Lung (tissue), 12 donors: Measurements from ENCODE around the gene ZFP92. TPM values are rescaled to one million over a fixed set of nuclear protein-coding genes. Genes with fewer than 3 reads are reported as not detected.

Experiments used
- ATAC-seq: fragments of 200-7000 bp; cut with Tn5 transposase; one replicate; pipeline ENCODE4 v1.9.1; 2020; ENCODE audit warnings: moderate number of reproducible peaks; ENCODE audit not compliant: insufficient read depth, low FRiP score
- DNase-seq, 3 donors: peaks; one replicate each; pipeline ENCODE4 v3.0.0-alpha.2; 2013 to 2017
- H3K27ac ChIP-seq, 2 donors: one replicate each; pipeline ENCODE4 v1.5.1; 2013; ENCODE audit warnings: mild to moderate bottlenecking in 2 of 2, moderate library complexity in 2 of 2, control low read depth in 1 of 2, inconsistent platforms in 1 of 2, low read depth in 1 of 2, low read length in 1 of 2
- H3K27me3 ChIP-seq, 3 donors: one replicate each; pipeline ENCODE4 v1.5.1; 2013; ENCODE audit warnings: low read length in 2 of 3; ENCODE audit not compliant: control insufficient read depth in 3 of 3, insufficient read depth in 3 of 3
- H3K36me3 ChIP-seq, 4 donors: one replicate each; pipeline ENCODE4 v1.5.1; 2013; ENCODE audit warnings: low read length in 4 of 4, mild to moderate bottlenecking in 1 of 4, moderate library complexity in 1 of 4; ENCODE audit not compliant: control insufficient read depth in 4 of 4, insufficient read depth in 4 of 4
- H3K4me1 ChIP-seq, 5 donors: one replicate each; pipeline ENCODE4 v1.5.1; 2013; ENCODE audit warnings: low read length in 5 of 5, mild to moderate bottlenecking in 2 of 5, moderate library complexity in 1 of 5; ENCODE audit not compliant: control insufficient read depth in 5 of 5, insufficient read depth in 5 of 5
- H3K4me3 ChIP-seq: one replicate; pipeline ENCODE4 v1.5.1; 2013; ENCODE audit warnings: mild to moderate bottlenecking, control low read depth, moderate library complexity
- H3K9ac ChIP-seq, 2 donors: one replicate each; pipeline ENCODE4 v1.5.1; 2013; ENCODE audit warnings: low read length in 2 of 2, control low read depth in 1 of 2; ENCODE audit not compliant: insufficient read depth in 1 of 2
- H3K9me3 ChIP-seq, 4 donors: one replicate each; pipeline ENCODE4 v1.5.1; 2013; ENCODE audit warnings: low read length in 3 of 4, mild to moderate bottlenecking in 1 of 4, moderate library complexity in 1 of 4; ENCODE audit not compliant: control insufficient read depth in 4 of 4, insufficient read depth in 3 of 4
- WGBS, 2 donors: extraction: QIAGEN DNeasy Blood & Tissue Kit; methylation state at CpG; one replicate each; pipeline ENCODE4 v1.1.7; 2013; 5-methylcytosine and 5-hydroxymethylcytosine counted together
- polyA plus RNA-seq, 2 donors: library from polyadenylated mRNA; stranded (reverse); fragments of 200-250 nt; gene quantifications; one replicate each; pipeline ENCODE4 v1.2.1, GENCODE V29; 2013
- total RNA-seq, 2 donors: library from RNA; depleted of rRNA in 1 of 2; stranded (reverse); fragments of >200 nt in 1 of 2; gene quantifications; one replicate each; pipeline ENCODE4 v1.2.1, GENCODE V29; 2014 to 2021
- TF ChIP-seq, protein P1 (sequence below): IDR thresholded peaks from 2 replicates; pipeline ENCODE4 v1.5.1; 2012; ENCODE audit warnings: mild to moderate bottlenecking; ENCODE audit errors: control extremely low read depth, extremely low read depth
- donor health status: control.
- donor health status: control.
- donor health status: Bipolar disorder and iron deficiency.
- donor health status: healthy.
- donor health status: DM: yes; HTN: yes; CAD: no.

The ZFP92 gene
- total and polyA plus RNA-seq, 4 donors = 0.69 to 3.6 (median 1.5) TPM

DNA sequence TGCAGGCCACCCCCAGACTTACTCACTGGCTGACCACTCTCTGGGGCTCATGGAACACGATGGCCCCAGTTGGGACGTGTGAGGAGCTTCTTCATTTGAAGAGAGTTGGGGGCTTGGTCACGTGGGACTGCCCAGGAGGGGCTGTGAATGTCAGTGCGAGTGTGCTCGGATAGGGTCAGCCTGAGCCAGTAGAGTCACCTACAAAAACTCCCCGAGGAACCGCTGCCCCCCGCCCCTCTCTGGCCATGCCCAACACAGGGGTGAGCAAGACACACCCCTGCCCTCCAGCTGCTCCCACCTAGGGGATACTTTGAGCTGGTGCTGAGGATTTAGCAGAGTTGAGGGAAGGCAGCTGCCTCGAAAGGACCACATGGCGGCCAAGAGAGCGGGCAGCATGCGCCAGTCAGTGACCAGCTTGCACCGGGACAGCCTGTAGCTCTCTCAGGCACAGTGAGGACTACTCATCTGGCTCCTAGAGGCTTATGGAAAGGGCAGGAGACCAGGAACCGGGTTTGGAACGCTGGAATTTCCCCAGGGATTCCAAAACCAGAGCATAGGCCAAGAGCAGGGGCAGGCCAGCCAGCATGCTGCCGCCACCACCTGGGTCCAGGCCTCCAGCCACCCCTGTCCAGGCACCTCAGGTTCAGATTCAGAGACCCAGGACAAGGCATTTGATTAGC, 18.5 kb upstream of the ZFP92 start:
- H3K9ac ChIP-seq = no peak overlapping the region
- no peak overlapping the region for H3K4me3 ChIP-seq
- 87 to 98% methylated on average over 13 to 16 of the region's 16 CpGs for WGBS, 2 donors
- peaks cover 0 to 5% (median 0%) of the 10 kb centered on the region in 3 donors for H3K27me3 ChIP-seq
- H3K4me1 ChIP-seq = peaks cover 0 to 4% (median 0%) of the 10 kb centered on the region in 5 donors
- DNase-seq (peak in 1 of 3 donors; percentile 10), ATAC-seq (no peak)
- TF ChIP-seq, protein P1, sequence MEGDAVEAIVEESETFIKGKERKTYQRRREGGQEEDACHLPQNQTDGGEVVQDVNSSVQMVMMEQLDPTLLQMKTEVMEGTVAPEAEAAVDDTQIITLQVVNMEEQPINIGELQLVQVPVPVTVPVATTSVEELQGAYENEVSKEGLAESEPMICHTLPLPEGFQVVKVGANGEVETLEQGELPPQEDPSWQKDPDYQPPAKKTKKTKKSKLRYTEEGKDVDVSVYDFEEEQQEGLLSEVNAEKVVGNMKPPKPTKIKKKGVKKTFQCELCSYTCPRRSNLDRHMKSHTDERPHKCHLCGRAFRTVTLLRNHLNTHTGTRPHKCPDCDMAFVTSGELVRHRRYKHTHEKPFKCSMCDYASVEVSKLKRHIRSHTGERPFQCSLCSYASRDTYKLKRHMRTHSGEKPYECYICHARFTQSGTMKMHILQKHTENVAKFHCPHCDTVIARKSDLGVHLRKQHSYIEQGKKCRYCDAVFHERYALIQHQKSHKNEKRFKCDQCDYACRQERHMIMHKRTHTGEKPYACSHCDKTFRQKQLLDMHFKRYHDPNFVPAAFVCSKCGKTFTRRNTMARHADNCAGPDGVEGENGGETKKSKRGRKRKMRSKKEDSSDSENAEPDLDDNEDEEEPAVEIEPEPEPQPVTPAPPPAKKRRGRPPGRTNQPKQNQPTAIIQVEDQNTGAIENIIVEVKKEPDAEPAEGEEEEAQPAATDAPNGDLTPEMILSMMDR = no peak
- peaks cover 0 to 9% (median 3%) of the 10 kb centered on the region in 4 donors for H3K9me3 ChIP-seq
- no peaks in the 10 kb centered on the region for H3K36me3 ChIP-seq
- H3K27ac ChIP-seq = no peak overlapping the region

DNA sequence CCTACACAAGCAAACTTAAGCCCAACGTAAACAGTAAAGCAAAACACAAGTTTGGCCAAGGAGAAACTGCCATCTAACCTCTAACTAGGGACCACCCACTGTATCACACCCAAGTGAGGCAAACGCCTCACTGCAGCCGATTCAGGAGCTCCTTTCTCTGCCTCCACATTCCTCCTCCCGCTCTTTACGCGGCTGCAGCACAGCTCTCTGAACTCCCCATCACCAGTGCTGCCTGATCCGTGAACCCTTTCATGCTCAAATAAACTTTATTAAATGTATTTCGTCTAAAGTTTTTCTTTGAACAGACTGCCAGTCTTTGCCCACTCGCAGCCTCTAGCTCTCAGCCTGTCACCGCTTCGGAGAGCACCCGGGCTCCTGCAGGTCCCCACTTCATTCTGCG, 16.7 kb upstream of the ZFP92 start:
- H3K9ac ChIP-seq = no peak overlapping the region

DNA sequence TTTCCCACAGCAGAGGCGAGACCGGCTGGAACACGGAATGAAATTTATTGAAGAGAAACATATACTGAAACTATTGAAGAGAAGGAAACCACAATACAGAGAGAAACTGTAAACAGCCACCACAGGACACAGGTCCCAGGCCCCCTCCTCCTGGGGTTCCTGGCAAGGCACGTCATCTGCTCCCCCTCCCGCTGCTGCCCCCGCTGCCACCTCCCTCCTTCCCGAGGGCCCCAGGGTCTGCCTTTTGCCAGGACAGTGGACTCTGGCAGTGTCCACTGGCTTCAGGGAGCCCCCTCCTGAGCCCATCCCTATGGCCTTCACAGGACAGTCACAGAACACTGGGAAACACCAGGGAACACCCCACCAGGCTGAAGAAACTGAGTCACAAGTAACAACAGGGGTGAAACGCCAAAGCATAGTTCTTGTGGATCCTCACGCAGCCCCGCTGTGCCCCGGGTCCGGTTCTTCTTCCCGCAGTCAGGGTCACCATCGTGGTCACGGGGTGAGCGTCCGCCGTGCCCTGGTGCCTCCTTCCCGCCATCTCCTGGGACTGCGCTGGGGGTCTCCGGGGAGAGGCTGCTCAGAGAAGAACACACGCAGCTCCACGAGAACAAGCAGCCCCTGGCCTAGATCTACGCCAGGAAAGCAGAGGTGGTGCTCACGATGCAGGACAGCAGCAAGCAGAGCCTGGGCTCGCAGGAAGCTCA, 15.5 kb upstream of the ZFP92 start:
- TF ChIP-seq, protein P1 = no peak
- Histone ChIP-seq H3K9me3 (peaks cover 0 to 5% (median 2%) of the 10 kb centered on the region in 4 donors), H3K27me3 (peaks cover 0 to 5% (median 0%) of the 10 kb centered on the region in 3 donors), H3K36me3 (no peaks in the 10 kb centered on the region), H3K27ac (no peak overlapping the region), H3K9ac (no peak overlapping the region), H3K4me3 (no peak overlapping the region), H3K4me1 (peaks cover 0 to 4% (median 0%) of the 10 kb centered on the region in 5 donors)
- no peak for DNase-seq
- ATAC-seq = no peak
- 75 to 84% methylated on average over 23 to 26 of the region's 26 CpGs for WGBS, 2 donors

More for the DNA sequence above, 16.7 kb upstream of the ZFP92 start:
- ATAC-seq (no peak), DNase-seq (peak; percentile 35 to 47 (median 47))
- WGBS, 2 donors = 68 to 78% methylated on average over 13 of the region's 13 CpGs
- Histone ChIP-seq H3K4me1 (peaks cover 0 to 4% (median 0%) of the 10 kb centered on the region in 5 donors), H3K36me3 (no peaks in the 10 kb centered on the region), H3K27ac (no peak overlapping the region), H3K4me3 (no peak overlapping the region), H3K27me3 (peaks cover 0 to 5% (median 0%) of the 10 kb centered on the region in 3 donors), H3K9me3 (peaks cover 0 to 7% (median 3%) of the 10 kb centered on the region in 4 donors)
- TF ChIP-seq, protein P1 = no peak
